Fibroblast of lung (primary cell): ENCODE results near the gene TRPM6.

Source experiments
- EZH2 ChIP-seq: IDR thresholded peaks from 2 replicates; pipeline ENCODE4 v1.5.1; 2012; ENCODE audit warnings: low read length, control low read depth, mild to moderate bottlenecking; ENCODE audit errors: missing control alignments
- TF ChIP-seq, protein P1 (sequence below), 2 donors: IDR thresholded peaks in 1 of 2; conservative IDR thresholded peaks in 1 of 2; 1 replicate in 1 of 2; 2 replicates in 1 of 2; pipeline ENCODE4 v1.5.1; 2011 to 2012; ENCODE audit warnings: low read length in 2 of 2, control low read depth in 1 of 2, inconsistent platforms in 1 of 2, low read depth in 1 of 2, mild to moderate bottlenecking in 1 of 2

DNA sequence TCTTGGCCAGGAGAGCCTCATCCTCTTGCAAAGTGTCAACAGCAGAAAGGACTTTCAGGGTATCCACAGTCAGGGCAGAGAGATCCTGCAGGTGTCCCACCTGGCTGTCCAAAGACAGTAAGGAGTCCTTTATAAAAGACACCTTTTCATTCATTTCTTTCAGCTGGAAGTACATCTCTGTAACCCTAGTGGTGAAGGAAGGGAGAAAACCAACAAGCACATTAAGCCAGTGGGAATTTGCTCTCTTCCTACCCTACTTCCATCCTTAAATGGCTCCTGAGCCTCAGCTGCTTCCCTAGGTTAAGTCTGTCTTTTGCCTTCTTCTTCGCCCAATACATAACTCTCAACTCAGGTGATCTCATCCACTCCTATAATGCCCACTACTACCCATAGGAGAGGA, 124.8 kb downstream of the TRPM6 start:
- TF ChIP-seq, protein P1, sequence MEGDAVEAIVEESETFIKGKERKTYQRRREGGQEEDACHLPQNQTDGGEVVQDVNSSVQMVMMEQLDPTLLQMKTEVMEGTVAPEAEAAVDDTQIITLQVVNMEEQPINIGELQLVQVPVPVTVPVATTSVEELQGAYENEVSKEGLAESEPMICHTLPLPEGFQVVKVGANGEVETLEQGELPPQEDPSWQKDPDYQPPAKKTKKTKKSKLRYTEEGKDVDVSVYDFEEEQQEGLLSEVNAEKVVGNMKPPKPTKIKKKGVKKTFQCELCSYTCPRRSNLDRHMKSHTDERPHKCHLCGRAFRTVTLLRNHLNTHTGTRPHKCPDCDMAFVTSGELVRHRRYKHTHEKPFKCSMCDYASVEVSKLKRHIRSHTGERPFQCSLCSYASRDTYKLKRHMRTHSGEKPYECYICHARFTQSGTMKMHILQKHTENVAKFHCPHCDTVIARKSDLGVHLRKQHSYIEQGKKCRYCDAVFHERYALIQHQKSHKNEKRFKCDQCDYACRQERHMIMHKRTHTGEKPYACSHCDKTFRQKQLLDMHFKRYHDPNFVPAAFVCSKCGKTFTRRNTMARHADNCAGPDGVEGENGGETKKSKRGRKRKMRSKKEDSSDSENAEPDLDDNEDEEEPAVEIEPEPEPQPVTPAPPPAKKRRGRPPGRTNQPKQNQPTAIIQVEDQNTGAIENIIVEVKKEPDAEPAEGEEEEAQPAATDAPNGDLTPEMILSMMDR (conservative IDR thresholded peaks at IDR 0.05 in 1 of 2, IDR thresholded peaks at IDR 0.05 in 1 of 2; ENCODE audit: low read depth in 1 of 2, low read length in 2 of 2) = no peak
- no peak for TF ChIP-seq EZH2
